GM12878 (cell line): Measurements from ENCODE around the gene TMEM150A. TPM values are rescaled to one million over a fixed set of nuclear protein-coding genes. Genes with fewer than 3 reads are reported as not detected.

Source experiments
- ATAC-seq: fragments of 200-7000 bp; cut with Tn5 transposase; 3 replicates; pipeline ENCODE4 v1.9.1; 2020; ENCODE audit warnings: mild to moderate bottlenecking, moderate library complexity
- BruUV-seq: library from RNA; stranded (reverse); fragments of 400-500 nt; replicated peaks from 2 replicates; lab custom pipeline; 2021; lab: Mats Ljungman, UMichigan
- CTCF ChIA-PET: fragments of 300-600 bp; sonication (Branson Sonifier 250); formaldehyde crosslinking; extraction: SDS; loops from one replicate; lab custom pipeline; 2021; ENCODE audit warnings: inconsistent platforms; lab: Yijun Ruan, JAX
- POLR2A ChIA-PET: fragments of 350-600 bp; formaldehyde crosslinking; extraction: SDS; loops from one replicate; lab custom pipeline; 2021; ENCODE audit warnings: inconsistent platforms; lab: Charles Lee
- RAD21 ChIA-PET: fragments of 300-600 bp; sonication (Branson Sonifier 250); formaldehyde crosslinking; loops from one replicate; lab custom pipeline; 2023; ENCODE audit warnings: antibody characterized with exemption; ENCODE audit not compliant: unreplicated experiment; lab: Charles Lee
- SMC1A ChIA-PET: fragments of 300-600 bp; sonication (Branson Sonifier 250); formaldehyde crosslinking; loops from one replicate; lab custom pipeline; 2023; ENCODE audit not compliant: unreplicated experiment, uncharacterized antibody; lab: Charles Lee
- DNase-seq: peaks from one replicate; pipeline ENCODE4 v3.0.0-alpha.2; 2011; ENCODE audit warnings: low read depth, low spot score
- FAIRE-seq: peaks from 3 replicates; lab custom pipeline; 2011; peaks lifted over from hg19 to GRCh38; lab: Jason Lieb, UNC
- H2AFZ ChIP-seq: 2 replicates; pipeline ENCODE4 v1.6.0; 2011; ENCODE audit warnings: low read depth, low read length, control low read depth; ENCODE audit not compliant: control insufficient read depth
- H3K27ac ChIP-seq: 2 replicates; pipeline ENCODE4 v1.5.1; 2011; ENCODE audit warnings: control low read depth; ENCODE audit not compliant: control insufficient read depth, insufficient read depth
- H3K27me3 ChIP-seq, 2 experiments: replicated peaks in 1 of 2; 2 replicates each; pipeline versions ENCODE4 v1.6.0 to v1.6.1; 2011; ENCODE audit warnings: low read length in 1 of 2; ENCODE audit not compliant: control insufficient read depth in 2 of 2, insufficient read depth in 2 of 2
- H3K36me3 ChIP-seq, 2 experiments: 2 replicates each; pipeline ENCODE4 v1.5.1; 2011; ENCODE audit warnings: low read length in 1 of 2; ENCODE audit not compliant: control insufficient read depth in 2 of 2, insufficient read depth in 2 of 2
- H3K4me1 ChIP-seq: 2 replicates; pipeline ENCODE4 v1.6.1; 2011; ENCODE audit warnings: mild to moderate bottlenecking, low read length, moderate library complexity, mixed read lengths; ENCODE audit not compliant: control insufficient read depth, insufficient read depth
- H3K4me2 ChIP-seq: 2 replicates; pipeline ENCODE4 v1.6.0; 2011; ENCODE audit warnings: control low read depth; ENCODE audit not compliant: control insufficient read depth, insufficient read depth
- H3K4me3 ChIP-seq: fragments of 200-600 bp; sonication (generic); 2 replicates; pipeline ENCODE4 v1.5.1; 2016
- H3K79me2 ChIP-seq: 2 replicates; pipeline ENCODE4 v1.6.0; 2011; ENCODE audit warnings: low read length; ENCODE audit not compliant: control insufficient read depth, insufficient read depth
- H3K9ac ChIP-seq: 2 replicates; pipeline ENCODE4 v1.8.0; 2011; ENCODE audit warnings: low read length, control low read depth, mixed read lengths; ENCODE audit not compliant: control insufficient read depth, insufficient read depth
- H3K9me3 ChIP-seq: replicated peaks from 3 replicates; pipeline ENCODE4 v1.5.1; 2011; ENCODE audit warnings: mild to moderate bottlenecking, low read length; ENCODE audit not compliant: control insufficient read depth, insufficient read depth
- H4K20me1 ChIP-seq: 2 replicates; pipeline ENCODE4 v1.6.0; 2011; ENCODE audit not compliant: control insufficient read depth, insufficient read depth
- CREB1 ChIP-seq: IDR thresholded peaks from 2 replicates; pipeline ENCODE4 v1.6.1; 2012; ENCODE audit warnings: low read depth, mild to moderate bottlenecking, inconsistent platforms
- E2F8 ChIP-seq: fragments of 450-650 bp; IDR thresholded peaks from 2 replicates; pipeline ENCODE4 v1.6.1; 2018; ENCODE audit warnings: mild to moderate bottlenecking, low read depth, moderate library complexity; ENCODE audit not compliant: partially characterized antibody
- JUND ChIP-seq: IDR thresholded peaks from 2 replicates; pipeline ENCODE4 v1.6.1; 2012; ENCODE audit warnings: low read depth, mild to moderate bottlenecking, low read length, improper control_type of control experiment, moderate library complexity
- MTA2 ChIP-seq: fragments of 450-650 bp; IDR thresholded peaks from 2 replicates; pipeline ENCODE4 v1.6.1; 2016; ENCODE audit warnings: low read depth, mild to moderate bottlenecking, moderate library complexity
- NFYB ChIP-seq: IDR thresholded peaks from 2 replicates; pipeline ENCODE4 v1.6.1; 2011; ENCODE audit warnings: low read depth, mild to moderate bottlenecking, low read length, improper control_type of control experiment, moderate library complexity; ENCODE audit not compliant: insufficient read depth
- PML ChIP-seq: IDR thresholded peaks from 2 replicates; pipeline ENCODE4 v1.6.1; 2012; ENCODE audit warnings: low read length, inconsistent platforms
- POLR2AphosphoS2 ChIP-seq: IDR thresholded peaks from 2 replicates; pipeline ENCODE4 v1.6.1; 2011; ENCODE audit warnings: low read depth, mild to moderate bottlenecking, low read length, improper control_type of control experiment, moderate library complexity
- SIN3A ChIP-seq: IDR thresholded peaks from 2 replicates; pipeline ENCODE4 v1.6.1; 2012; ENCODE audit warnings: low read depth, low read length, improper control_type of control experiment
- SKIL ChIP-seq: fragments of 450-650 bp; IDR thresholded peaks from 2 replicates; pipeline ENCODE4 v1.6.1; 2017; ENCODE audit warnings: mild to moderate bottlenecking, low read depth, inconsistent platforms; ENCODE audit not compliant: poor library complexity, severe bottlenecking
- SMC3 ChIP-seq: IDR thresholded peaks from 2 replicates; pipeline ENCODE4 v1.6.1; 2011; ENCODE audit warnings: low read length, improper control_type of control experiment, borderline replicate concordance
- SPI1 ChIP-seq: IDR thresholded peaks from 2 replicates; pipeline ENCODE4 v1.6.1; 2011; ENCODE audit warnings: low read depth, mild to moderate bottlenecking, low read length, moderate library complexity, borderline replicate concordance; ENCODE audit not compliant: insufficient read depth
- ZNF274 ChIP-seq: IDR thresholded peaks from one replicate; pipeline ENCODE4 v1.8.0; 2011; ENCODE audit not compliant: insufficient read length, insufficient read depth
- ZNF687 ChIP-seq: fragments of 450-650 bp; IDR thresholded peaks from 2 replicates; pipeline ENCODE4 v1.6.1; 2017; ENCODE audit warnings: mild to moderate bottlenecking, moderate library complexity
- WGBS: methylation state at CpG from one replicate; pipeline ENCODE4 v1.1.6; 2016; ENCODE audit warnings: low lambda C conversion rate; ENCODE audit not compliant: insufficient replicate concordance, insufficient coverage; ENCODE audit errors: missing lambda C conversion rate; 5-methylcytosine and 5-hydroxymethylcytosine counted together
- in situ Hi-C: fragments of 300-500 bp; cut with MboI; formaldehyde crosslinking; loops from 9 replicates; pipeline ENCODE4 v1.14.3; 2018; ENCODE audit warnings: mixed read lengths
- intact Hi-C: fragments of 100-400 bp; cut with micrococcal nuclease; formaldehyde crosslinking; loops from one replicate; pipeline ENCODE4 v1.14.2; 2022; ENCODE audit not compliant: unreplicated experiment
- polyA plus RNA-seq, 11 experiments: library from polyadenylated mRNA; depleted of rRNA in 4 of 11; unstranded in 6 of 11; stranded (reverse) in 5 of 11; fragments of >200 nt; fragmentation: Nextera tagmentation in 4 of 11; fragmentation: Illumina TruSeq in 1 of 11; extraction: Ambion mirVana in 4 of 11; extraction: Trizol in 1 of 11; gene quantifications; 1 replicate in 1 of 11; 2 replicates in 10 of 11; pipeline versions ENCODE4 v1.2.1 to v1.2.3, GENCODE V29; 2011 to 2016; ENCODE audit warnings: inconsistent platforms in 2 of 11, missing spikeins in 2 of 11, low read depth in 1 of 11
- total RNA-seq, 4 experiments: library from RNA; depleted of rRNA in 3 of 4; stranded (reverse); fragments of >200 nt in 3 of 4; fragmentation: Illumina TruSeq in 1 of 4; extraction: Trizol in 1 of 4; gene quantifications; 2 replicates each; pipeline versions ENCODE4 v1.2.1 to v1.2.3, GENCODE V29; 2013 to 2021

TMEM150A gene
- total and polyA plus RNA-seq, 10 of the 15 experiments (the other 5 are each of a cell fraction or from before 2014, with no cell fraction given): 0.45 to 4.4 (median 2.6) TPM

GRCh38 chr2:85589181-85589580, 13.3 kb downstream of the TMEM150A start (continued):
- no peak for TF ChIP-seq SMC3
- TF ChIP-seq, all 136 proteins: peak for 0

- Histone ChIP-seq H3K27ac (no peak overlapping the region), H3K4me3 (no peak overlapping the region), H3K9me3 (no peaks in the 10 kb centered on the region), H3K4me1 (peaks cover 18% of the 10 kb centered on the region), H3K36me3 (no peaks in the 10 kb centered on the region), H3K9ac (no peak overlapping the region), H3K4me2 (no peak overlapping the region), H3K79me2 (no peaks in the 10 kb centered on the region; the same call in 1 of the 2 replicates), H4K20me1 (no peaks in the 10 kb centered on the region), H3K27me3 (no peaks in the 10 kb centered on the region), H2AFZ (no peak overlapping the region)
- CTCF ChIA-PET: no interaction called here
- ATAC-seq: no peak
- in situ Hi-C loops (no loop called here), intact Hi-C loops (no loop called here)
- no TSS peak for BruUV-seq
- RAD21 ChIA-PET: no interaction called here
- SMC1A ChIA-PET: no interaction called here
- no peak for DNase-seq
- FAIRE-seq: no peak
- 72% methylated on average over 4 of the region's 4 CpGs for WGBS
- POLR2A ChIA-PET: no interaction called here
- TF ChIP-seq CREB1 (no peak), E2F8 (no peak), PML (no peak), SKIL (no peak), JUND (no peak), ZNF687 (no peak), POLR2AphosphoS2 (no peak), SPI1 (no peak), NFYB (no peak), MTA2 (no peak), ZNF274 (no peak), SIN3A (no peak)
These were observed 13.9 kb downstream of the TMEM150A start for GRCh38 chr2:85588645-85589044.
